ENCODE results near the gene FOXO3.

DNA sequence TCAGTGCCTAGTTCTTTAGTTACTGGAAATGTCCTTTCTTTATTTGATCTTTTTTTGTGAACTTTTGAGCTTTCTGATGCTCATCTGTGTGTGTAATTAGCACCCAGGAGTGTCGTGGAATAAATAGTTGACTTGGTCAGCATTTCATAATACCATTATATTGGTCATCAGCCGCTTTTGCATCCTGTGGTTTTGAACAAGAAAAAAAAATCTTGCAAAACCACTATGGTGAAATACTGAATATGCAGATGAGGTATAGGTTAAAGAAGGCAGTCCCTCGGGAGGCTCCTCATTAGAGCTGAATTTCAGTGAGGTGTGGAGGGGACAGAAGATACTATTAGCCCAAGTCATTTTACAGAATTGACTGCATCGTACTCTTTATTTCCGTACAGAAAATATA lies 90.1 kb downstream of the FOXO3 start:
- TF ChIP-seq GATA2 (IDR thresholded peaks at IDR 0.05; ENCODE audit: low read depth, low read length) (no peak), GATA3 (IDR thresholded peaks at IDR 0.05; ENCODE audit: low read depth, low read length) (no peak)

Measured in SH-SY5Y (cell line).